OCI-LY1 (cell line): ENCODE data around the gene MBD5.

Experiments used
- CTCF ChIP-seq: fragments of 200-600 bp; sonication (generic), shearing (Covaris generic); IDR thresholded peaks from 2 replicates; pipeline ENCODE4 v1.5.1; 2017; ENCODE audit warnings: mild to moderate bottlenecking, antibody characterized with exemption, low read length, moderate library complexity, mixed read lengths
- EZH2 ChIP-seq: fragments of 200-600 bp; sonication (generic), shearing (Covaris generic); IDR thresholded peaks from 2 replicates; pipeline ENCODE4 v1.8.0; 2017; ENCODE audit warnings: borderline replicate concordance, mixed run types, mild to moderate bottlenecking, antibody characterized with exemption, low read length, moderate library complexity, mixed read lengths

DNA sequence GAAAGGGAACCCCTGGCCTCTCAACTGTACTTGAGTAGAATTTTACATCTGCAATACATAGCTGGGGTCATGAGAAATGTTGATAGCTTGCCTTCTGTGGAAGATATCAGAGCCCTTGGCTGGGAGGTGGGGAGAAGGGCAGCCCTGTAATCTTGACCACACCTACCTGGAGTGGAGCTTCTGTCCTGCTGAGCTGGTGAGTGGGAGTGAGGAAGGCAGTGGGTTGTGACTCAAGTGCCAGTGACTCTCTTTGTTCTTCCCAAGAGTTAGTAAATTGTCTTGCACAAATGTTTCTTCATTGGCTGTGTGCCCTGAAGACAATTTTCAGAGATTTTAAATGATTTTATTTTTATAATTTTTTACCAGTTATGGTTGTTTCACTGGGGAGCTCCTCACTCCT lies 277.3 kb downstream of the MBD5 start:
- TF ChIP-seq CTCF (no peak), EZH2 (no peak)
